HG03460 (cell line): Measurements from ENCODE around the gene RER1.

Source experiments
- ATAC-seq: cut with Tn5 transposase; IDR thresholded peaks from one replicate; pipeline ENCODE4 v1.9.1; 2021; ENCODE audit not compliant: unreplicated experiment

RER1 gene

DNA sequence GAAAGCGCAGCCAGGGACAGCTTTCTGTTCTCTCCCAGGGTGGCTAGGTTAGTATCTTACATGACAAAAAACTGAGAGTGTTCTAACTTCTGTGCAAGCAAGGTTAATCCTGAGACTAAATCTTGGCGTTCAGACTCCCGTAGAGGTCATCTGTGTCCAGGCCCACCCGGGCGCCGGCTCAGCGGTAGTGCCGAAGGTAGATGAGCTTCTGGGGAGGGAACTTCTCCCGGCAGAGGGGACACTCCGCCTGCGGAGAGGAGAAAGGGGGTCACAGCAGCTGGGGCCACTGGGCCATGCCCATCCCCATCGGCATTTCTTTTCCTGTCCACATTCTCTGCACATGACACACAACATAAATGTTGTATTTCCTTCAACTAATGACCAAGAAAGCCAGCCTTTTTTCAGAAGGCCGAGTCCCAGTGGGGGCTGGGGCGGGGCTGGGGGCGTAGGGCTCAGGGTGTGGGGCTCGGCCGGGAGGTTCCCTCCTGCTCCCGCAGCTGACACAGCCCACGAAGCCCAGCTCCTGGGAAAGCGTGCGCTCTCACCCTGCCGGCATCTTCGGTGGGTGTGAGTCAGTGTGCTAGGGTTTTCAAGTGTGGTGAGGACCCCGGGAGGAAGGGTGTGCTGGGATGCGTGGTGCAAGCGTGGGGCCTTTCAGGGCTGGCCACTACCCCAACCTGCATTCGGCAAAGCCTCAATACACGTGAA lies 14.1 kb downstream of the RER1 start:
- no peak for ATAC-seq

DNA sequence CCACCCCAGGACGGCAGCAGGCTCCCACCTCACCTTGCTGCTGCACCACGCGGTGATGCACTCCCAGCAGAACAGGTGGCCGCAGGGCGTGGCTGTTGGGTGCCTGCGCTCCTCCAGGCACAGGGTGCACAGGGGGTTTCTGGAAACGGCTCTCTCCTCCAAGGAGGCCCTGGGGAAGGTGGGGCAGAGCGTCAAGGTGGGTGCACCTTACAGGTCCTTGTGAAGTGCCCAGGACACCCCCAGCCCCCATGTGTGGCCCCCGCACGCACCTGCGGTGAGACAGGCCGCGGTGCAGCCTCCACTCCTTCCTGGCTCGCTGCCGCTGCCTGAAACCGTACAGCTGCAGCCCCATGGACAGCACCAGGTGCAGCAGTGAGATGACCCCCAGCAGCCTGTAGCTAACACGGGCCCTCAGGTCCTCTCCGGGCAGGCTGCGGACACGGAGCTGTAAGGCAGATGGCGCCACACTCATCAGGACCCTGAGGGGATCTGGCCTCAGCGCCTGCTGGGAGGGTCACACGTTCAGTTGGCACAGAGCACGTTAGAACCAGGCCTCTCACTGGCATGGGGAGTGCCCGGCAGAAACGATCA lies 14.9 kb downstream of the RER1 start:
- ATAC-seq, result no peak

DNA sequence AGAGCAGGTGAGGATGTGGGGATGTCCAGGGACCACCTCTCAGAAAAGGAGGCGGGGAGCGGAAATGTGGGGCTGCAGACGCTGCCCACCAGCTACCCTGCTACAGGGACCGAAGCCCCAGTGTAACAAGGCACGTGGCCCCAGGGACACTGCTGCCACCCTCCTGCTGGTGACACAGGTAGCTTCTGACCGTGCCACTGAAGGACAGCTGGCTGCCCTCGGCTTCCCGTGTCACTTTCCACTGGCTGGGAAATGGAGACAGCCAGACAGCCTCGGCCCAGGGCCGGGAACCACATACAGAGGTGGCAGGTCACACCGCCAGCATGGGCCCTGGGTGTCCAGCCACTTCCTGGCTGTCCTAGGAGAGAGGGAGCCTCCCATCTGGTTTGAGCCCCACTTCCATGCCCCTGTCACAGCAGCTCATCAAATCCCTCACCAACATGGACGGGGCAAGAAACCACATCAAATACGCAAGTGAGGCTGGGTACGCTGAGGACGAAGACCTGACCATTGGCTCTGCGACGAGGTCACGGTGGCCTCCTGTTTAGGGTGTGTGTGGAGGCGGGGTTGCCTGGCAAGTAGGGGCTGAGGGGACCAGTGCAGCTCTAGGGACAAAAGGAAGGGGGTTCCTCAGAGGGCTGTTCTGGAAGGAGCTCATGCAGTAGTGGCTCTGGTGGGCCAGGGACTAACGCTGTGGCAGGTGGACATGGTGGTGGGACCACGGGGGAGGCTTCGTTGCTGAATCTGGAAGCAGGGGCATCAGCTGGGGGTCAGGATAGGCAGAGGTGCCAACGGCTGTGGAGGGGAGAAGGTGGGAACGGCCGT lies 15.7 kb downstream of the RER1 start:
- no peak for ATAC-seq

DNA sequence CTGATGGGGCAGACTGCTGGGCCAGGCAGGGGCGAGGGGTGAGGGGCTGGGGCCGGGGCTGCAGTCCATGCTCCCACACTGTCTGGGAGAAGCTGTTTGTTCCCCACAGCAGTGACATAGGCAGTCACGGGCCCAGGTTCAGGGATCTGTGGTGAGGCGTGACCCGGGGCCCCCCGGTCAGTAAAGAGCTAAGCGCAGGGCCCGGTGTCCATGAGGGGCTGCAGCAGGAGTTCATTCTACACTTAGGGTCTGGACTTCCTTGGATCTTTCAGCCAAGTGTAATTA lies 16.3 kb downstream of the RER1 start:
- no peak for ATAC-seq

DNA sequence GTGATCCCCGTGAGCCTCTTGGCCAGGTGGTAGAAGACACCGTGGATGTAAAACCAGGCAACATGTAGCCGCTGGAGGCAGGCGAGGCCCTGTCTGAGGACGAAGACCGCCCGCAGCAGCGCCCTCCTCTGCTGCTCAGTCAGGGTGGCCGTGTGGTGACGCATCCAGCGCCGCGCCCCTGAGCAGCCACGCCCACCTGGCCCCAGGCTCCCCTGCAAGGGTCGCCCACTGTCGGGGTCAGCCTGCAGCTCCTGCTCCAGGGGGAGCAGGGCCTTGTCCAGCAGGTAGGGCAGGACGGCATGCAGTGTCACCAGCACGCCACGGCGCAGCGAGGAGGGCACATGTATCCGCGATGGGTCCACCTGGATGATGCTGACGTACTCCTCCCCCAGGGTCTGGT lies 16.8 kb downstream of the RER1 start:
- no peak for ATAC-seq

DNA sequence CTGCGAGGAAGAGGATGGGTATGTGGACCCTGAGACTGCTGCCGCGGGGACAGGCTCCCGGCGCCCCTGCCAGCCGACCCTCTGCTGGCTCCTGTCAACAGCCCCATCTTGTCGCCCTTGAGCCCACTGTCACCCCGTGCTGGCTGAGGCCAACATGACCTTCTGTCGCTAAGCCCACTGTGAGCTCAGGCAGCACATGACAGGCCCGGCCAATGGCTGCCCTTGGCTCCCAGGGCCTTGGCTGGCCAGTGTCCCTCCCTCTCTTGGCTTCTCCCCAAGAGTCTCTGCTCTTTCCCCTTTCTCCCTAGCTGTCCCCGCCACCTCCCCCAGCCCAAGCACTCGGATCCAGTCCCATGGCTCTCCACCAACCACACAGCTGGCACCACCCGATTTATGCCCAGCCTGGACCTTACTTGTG lies 17.2 kb downstream of the RER1 start:
- no peak for ATAC-seq

DNA sequence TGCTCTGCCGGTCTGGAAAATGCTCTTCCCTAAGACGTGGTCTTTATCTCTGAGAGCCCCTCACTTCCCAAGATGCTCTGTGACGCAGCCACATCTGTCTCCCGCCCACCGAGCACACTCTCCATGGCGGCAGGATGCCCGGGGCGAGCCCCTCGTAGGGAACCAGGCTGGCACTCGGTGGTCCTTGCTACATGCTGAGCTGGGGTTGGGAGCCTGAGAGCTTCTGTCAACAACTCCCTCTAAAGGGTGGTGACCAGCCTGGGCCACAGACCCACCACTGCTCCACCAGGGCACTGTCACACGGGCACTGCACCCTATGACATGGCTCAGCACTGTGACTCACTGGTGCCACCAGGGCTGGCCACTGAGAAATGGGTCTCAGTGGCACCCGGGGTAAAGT lies 18.1 kb downstream of the RER1 start:
- no peak for ATAC-seq

DNA sequence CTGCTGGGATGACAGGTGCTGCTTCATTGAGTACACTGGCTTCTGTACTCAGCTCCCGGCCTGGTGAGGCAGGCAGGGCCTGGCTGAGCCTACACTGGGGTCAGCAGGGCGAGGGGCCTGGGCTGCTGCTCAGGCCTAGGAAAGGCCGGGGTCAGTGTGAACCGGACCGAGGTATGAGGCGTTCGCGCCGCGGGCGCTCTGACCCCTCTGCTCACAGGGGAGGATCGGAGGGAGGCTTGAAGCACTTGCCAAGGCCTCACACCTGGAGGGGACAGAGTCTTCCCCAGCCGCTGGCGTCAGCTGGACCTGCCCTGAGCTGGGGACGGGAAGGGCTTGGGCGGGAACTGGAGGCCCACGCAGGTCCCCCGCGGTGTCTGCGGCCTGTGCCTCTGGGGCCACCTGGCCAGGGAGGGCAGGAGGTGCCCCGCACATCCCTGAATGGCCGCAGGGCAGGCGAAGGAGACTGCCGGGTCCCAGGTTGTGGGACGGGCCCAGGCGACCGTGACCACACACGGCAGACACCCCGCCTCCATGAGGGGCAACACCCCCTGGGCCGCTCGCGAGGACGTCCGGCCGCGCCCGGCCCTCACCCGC lies 20.3 kb downstream of the RER1 start:
- ATAC-seq, result peak; percentile 11

DNA sequence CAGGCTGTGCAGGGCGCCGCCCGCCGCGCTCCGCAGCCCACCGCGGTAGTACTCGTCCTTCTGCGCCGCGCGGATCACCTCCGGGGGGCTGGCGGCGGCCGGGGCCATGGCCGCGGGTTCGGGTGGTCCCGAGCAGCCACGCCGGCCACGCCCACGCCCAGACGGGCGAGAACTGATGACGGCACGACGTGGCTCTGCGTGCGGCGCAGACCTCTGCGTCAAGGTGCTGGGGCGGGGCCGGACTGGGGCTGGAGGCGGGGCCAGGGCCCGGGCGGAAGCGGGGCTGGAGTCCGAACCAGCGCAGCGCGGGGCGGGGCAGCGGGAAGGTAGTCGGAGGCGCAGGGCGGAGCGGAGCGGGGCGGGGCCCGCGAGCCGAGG lies 20.7 kb downstream of the RER1 start, which contains the start of gene PEX10:
TSS of gene PEX10 (minus strand) at position 170 of the 378 bp plus-strand sequence. CDS start at position 108, 62 bp downstream.
- ATAC-seq, result peak; percentile 69

DNA sequence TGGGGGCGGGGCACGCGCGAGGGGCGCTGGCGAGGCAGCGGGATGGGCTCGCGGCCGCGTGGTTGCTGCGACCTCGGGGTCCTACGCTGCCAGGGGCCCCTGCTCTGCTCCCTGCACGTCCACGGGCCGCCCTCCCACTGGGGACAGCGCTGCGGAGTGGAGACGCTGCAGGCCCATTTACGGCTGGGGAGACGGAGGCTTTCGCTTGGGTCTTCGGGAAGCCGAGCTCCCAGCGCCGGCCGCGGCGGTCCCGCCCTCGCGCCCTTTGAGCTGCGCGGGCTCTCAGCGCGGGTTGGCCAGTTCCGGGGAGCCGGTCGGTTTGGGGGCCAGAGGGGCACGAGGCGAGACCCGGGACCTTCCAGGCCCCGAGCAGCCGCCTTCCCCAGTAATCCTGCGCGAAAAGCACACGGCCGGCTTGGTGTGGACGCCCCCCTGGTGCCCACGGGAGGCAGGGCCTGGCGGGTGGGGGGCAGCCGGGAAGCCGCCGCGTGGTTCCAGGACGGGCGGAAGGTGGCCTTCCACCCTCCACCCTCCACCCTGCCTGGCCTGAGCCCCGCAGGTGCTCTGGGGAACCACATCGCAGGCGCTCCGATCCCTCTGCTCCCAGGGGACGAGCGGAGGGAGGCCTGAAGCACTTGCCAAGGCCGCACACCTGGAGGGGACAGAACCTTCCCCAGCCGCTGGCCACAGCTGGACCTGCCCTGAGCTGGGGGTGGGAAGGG lies 21.3 kb downstream of the RER1 start:
- peak; percentile 16 for ATAC-seq

DNA sequence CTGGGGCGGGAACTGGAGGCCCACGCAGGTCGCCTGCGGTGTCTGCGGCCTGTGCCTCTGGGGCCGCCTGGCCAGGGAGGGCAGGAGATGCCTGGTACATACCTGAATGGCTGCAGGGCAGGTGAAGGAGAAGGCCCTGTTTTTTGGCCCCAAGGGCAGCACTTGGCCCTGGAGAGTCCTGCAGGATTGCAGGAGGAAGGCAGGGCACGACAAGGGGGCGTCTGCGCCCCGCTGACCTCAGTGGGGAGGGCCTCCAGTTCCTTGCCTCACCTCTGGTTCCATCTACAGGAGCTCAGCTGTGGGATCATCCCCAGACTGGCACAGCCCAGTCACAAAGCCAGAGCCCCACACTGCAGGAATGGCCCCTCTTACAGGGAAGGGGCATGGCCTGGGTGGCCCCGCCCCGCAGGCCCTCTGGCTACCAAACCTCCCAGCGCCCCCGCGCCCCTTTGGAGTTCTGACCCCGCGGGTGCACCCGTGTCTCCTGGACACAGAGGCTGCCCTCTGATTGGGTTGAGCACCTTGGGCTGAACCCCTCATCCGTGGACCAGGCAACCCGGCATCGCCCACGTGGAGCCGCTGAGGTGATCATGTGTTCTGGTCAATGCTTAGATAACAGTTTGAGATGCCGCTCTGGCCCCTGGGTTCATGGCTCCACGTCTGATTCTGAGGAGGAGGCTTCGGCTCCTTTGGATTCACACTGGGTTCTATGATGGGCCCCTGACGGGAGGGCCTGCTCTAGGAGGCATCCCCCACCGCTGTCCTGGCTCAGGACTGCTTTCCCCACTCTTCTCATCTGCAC lies 22.1 kb downstream of the RER1 start:
- no peak for ATAC-seq

DNA sequence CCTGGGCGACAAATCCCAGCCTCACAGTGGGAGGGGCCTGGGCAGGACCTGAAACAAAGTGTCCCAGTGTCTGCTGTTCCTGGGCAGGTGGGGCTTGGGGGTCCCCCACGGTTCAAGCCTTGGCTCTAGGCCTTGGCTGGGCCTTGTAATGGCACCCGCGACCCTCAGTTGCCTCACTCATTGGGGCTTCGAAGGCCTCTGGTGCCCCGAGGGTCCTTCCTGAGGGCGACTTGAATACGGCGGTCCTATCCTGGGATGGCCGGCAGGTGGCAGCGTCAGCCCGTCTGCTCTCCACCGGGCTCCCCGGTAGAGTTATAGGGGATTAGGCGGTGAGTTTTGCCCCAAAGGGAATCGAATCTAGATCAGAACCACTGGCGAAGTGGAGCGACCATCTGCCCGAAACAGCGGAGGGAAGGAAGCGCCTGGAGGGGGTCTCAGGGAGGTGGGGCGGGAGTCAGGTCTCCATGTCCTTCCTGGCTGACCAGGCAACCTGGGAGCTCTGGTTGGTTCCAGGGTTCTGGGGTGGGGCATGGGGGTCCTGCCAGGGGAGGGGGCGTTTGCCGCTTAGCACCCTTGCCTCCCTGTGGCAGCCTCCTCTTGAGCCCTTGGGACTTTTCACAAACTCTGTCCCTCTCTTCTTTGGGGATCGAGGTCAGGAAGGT lies 22.8 kb downstream of the RER1 start:
- ATAC-seq, result no peak

DNA sequence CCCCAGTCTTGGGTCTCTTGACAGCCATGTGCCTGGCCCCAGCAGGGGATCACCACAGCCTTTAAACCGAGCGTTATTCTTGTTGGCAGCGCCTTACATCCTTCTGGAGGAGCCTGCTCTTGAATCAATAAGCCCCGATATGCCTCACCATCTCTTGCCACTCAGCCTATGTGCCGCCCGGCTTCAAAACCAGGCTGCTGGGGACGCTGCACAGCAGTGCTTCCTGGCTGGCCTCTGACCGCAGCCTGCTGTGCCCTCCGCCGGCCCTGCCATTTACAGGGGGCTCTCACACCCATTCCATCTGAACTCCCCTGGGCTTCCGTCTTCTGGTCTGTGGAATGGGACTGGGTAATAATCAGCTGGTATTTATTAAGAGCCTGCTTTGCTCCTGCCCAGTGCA lies 23.7 kb downstream of the RER1 start:
- ATAC-seq, result no peak

DNA sequence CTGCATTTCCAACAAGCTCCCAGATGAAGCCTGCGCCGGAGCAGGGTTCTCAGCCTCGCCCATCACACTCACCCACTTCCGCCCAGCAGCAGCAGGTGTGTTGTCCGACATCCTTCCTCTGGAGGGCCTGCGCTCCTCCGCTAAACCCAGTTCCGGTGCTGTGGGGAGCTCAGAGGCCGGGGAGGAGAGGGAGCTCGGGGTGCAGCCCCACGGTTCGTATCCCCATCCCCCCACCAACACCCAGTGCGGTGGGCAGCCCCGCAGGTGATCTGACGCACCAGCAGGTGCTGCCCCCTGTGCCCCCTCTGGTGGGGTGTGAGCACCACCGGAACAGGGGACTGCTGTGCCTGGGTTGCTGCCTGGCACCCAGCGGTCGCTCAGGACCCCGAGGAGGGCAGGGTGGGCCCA lies 24.2 kb downstream of the RER1 start:
- no peak for ATAC-seq

DNA sequence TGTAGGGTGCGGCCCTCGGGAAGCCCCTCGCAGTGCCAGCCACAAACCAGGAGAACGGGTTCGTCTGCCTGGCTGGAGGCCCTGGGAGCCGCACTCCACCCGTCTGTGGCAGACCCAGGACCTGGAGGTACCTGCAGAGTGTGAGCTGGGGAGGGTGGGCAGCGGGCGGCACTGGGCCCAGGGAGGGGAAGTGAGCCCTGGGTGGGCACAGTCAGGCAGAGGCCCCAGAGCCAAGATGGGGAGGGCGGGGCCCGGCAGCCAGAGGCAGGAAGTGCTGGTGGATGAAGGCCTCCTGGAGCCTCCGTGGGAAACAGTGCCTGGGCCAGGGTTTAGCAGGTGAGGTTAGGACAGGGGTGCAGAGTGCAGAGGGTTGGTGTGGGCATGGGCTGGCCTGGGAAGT lies 24.8 kb downstream of the RER1 start:
- no peak for ATAC-seq

DNA sequence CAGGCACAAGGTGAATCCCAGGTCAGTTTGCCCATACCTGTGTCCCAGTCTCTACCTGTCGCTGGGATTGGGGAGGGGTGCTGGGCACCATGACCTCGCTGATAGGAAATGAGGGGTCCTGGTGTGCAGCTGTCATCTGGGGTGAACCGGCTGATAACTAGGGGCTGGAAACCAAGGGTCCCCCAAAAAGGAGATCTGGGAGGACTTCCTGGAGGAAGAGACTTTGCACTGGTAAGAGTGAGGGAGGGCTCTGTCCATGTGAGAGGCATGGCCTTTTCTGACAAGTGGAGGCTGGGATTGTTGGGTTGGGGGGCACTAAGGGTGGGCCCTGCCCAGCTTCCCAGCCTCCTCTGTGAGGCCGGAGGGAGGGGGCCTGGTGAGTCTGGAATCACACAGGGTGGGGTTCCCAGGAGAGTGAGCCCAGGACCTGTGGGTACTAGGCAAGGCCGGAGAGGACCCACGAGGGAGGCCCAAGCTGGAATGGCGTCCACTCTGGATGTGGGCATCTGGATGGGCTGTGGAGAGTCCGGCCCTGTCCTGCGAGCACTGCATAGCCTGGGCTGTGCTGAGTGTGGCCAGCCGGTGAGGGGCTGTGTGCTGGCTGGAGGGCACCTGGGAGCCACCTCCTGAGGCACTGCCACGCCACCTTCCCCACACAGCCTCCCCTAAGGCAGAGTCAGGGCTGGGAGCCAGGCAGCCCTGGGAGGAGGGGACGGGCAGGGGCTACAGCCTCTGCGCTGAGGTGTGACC lies 25.6 kb downstream of the RER1 start:
- ATAC-seq, result no peak

DNA sequence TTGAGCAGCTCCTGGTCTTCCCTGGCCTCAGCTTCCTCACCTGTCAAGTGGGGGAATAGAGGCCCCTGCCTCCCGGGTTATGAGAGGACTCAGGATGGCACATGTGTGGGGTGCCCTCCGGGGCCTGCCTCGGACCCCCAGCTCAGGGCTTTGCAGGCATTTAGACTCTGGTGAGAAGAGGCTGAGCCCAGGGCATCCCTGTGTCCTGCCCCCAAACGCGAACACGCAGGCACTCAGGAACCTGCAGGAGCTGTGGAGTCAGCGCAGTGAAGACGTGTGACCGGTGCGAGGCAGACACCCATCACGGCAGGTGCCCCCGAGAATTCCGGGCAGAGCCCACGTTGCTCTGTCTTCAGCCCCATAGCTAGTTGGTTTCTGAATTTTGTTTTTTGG lies 26.2 kb downstream of the RER1 start:
- no peak for ATAC-seq

DNA sequence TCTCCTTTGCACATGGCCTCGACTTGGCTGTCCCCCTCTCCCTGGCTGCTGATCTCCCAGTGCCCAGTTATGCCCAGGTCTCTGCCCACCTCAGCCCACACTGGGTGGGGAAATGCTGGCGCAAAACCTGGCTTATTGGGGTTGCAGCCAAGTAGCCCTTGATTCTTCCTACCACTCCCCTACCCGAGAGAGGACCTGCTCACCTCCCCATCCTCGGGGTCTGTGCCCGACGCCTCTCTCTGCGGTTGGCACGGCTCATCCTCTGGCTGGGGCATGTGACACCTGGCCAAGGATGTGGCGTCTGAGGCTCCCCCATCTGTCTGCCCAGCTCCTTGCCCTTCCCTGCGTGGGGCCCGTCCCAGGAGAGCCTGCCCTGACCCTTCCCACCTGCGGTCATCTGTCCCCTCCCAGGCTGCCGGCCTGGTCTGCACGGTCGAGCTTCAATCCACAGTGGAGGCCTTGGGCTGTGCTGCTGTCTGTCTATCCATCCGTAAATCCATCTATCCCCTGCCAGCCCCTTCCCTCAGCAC lies 27.2 kb downstream of the RER1 start:
- ATAC-seq, result no peak

DNA sequence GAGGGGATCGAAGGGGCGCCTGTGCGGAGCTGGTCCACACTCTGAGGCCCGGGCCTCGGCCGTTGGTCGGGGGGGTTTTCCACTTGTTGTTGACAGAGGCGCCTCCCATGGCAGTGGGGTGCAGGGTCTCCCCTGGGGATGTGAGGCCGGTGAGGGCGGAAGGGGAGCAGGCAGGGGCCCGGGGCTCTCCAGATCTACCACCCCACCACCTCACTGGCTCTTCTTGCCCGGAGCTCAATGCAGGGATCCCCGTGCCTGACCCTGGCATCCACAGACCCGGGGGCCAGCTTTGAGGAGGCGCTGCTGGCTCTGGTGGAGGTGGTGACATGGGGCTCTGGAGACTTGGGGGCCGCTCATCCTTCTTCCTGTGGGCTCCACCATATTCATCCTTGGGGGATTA lies 27.8 kb downstream of the RER1 start:
- no peak for ATAC-seq
